Left ventricle myocardium inferior (tissue), 1 donor: ENCODE data around the gene OR2B3. TPM values are rescaled to one million over a fixed set of nuclear protein-coding genes. Genes with fewer than 3 reads are reported as not detected.

Source experiments
- DNase-seq: peaks from one replicate; pipeline ENCODE4 v3.0.0-alpha.2; 2020
- H3K27ac ChIP-seq: fragments of 200-600 bp; replicated peaks from 2 replicates; pipeline ENCODE4 v1.8.0; 2021
- H3K27me3 ChIP-seq: fragments of 200-600 bp; 2 replicates; pipeline ENCODE4 v1.8.0; 2021; ENCODE audit warnings: low read depth
- H3K36me3 ChIP-seq: fragments of 200-600 bp; 2 replicates; pipeline ENCODE4 v1.8.0; 2021
- H3K4me1 ChIP-seq: fragments of 200-600 bp; 2 replicates; pipeline ENCODE4 v1.8.0; 2021
- H3K4me3 ChIP-seq: fragments of 200-600 bp; 2 replicates; pipeline ENCODE4 v1.8.0; 2021; ENCODE audit warnings: mild to moderate bottlenecking, moderate library complexity
- H3K9me3 ChIP-seq: fragments of 200-600 bp; replicated peaks from 2 replicates; pipeline ENCODE4 v1.8.0; 2021
- CTCF ChIP-seq: fragments of 200-600 bp; IDR thresholded peaks from 2 replicates; pipeline ENCODE4 v1.8.0; 2021; ENCODE audit warnings: antibody characterized with exemption, mild to moderate bottlenecking, borderline replicate concordance
- intact Hi-C: fragments of 100-400 bp; cut with micrococcal nuclease; formaldehyde crosslinking; loops from one replicate; pipeline ENCODE4 v1.11.0; 2022
- total RNA-seq: library from RNA; stranded (reverse); fragmentation: NEBNext Ultra II Directional; extraction: Animal tissue kit (Norgen Biotek cat#: 25700); gene quantifications from one replicate; pipeline ENCODE4 v1.2.1, GENCODE V29; 2021
- donor health status: DM: no; HTN: yes; CAD: no; lungs with severe emphysema.

OR2B3 gene
- total RNA-seq, 1 donor from 2014 or later = not detected

- intact Hi-C loops = no loop called here
- no peaks in the 10 kb centered on the region for H3K9me3 ChIP-seq
- no peaks in the 10 kb centered on the region for H3K4me1 ChIP-seq
- H3K4me3 ChIP-seq = no peak within 1 kb of the TSS
- H3K27me3 ChIP-seq = no peaks in the 10 kb centered on the region
- no peak within 1 kb of the TSS for H3K27ac ChIP-seq
- DNase-seq = no peak
- TF ChIP-seq CTCF = no peak
- no peaks in the 10 kb centered on the region for H3K36me3 ChIP-seq
These were observed 20.6 kb upstream of the OR2B3 start, which contains the start of gene OR2J3 for GRCh38 chr6:29107758-29108157. TSS of gene OR2J3 (plus strand) at chr6:29108058. CDS start at chr6:29111891, 3,833 bp downstream.

- Histone ChIP-seq H3K27me3 (no peaks in the 10 kb centered on the region), H3K27ac (no peak within 1 kb of the TSS), H3K4me1 (no peaks in the 10 kb centered on the region), H3K36me3 (no peaks in the 10 kb centered on the region), H3K9me3 (no peaks in the 10 kb centered on the region), H3K4me3 (no peak within 1 kb of the TSS)
- no peak for TF ChIP-seq CTCF
- DNase-seq = no peak
- intact Hi-C loops = no loop called here
These were observed 12.1 kb upstream of the OR2B3 start, which contains the start of gene OR2J1 for GRCh38 chr6:29099190-29099589. TSS of gene OR2J1 (plus strand) at chr6:29099490. CDS start at chr6:29100943, 1,453 bp downstream.

GRCh38 chr6:29097803-29098202 lies 10.7 kb upstream of the OR2B3 start:
- intact Hi-C loops = no loop called here
- Histone ChIP-seq H3K9me3 (no peaks in the 10 kb centered on the region), H3K36me3 (no peaks in the 10 kb centered on the region), H3K27ac (no peak overlapping the region), H3K4me1 (no peaks in the 10 kb centered on the region), H3K27me3 (no peaks in the 10 kb centered on the region), H3K4me3 (no peak overlapping the region)
- no peak for TF ChIP-seq CTCF
- DNase-seq = no peak

- intact Hi-C loops = no loop called here
- Histone ChIP-seq H3K4me1 (no peaks in the 10 kb centered on the region), H3K4me3 (no peak overlapping the region), H3K27me3 (no peaks in the 10 kb centered on the region), H3K9me3 (no peaks in the 10 kb centered on the region), H3K36me3 (no peaks in the 10 kb centered on the region), H3K27ac (no peak overlapping the region)
- no peak for DNase-seq
- TF ChIP-seq CTCF = no peak
These were observed 5.8 kb upstream of the OR2B3 start for GRCh38 chr6:29092957-29093356.

GRCh38 chr6:29082457-29082856 lies 4.7 kb downstream of the OR2B3 start:
- no peak overlapping the region for H3K27ac ChIP-seq
- H3K4me3 ChIP-seq = no peak overlapping the region
- H3K36me3 ChIP-seq = no peaks in the 10 kb centered on the region
- intact Hi-C loops = no loop called here
- H3K9me3 ChIP-seq = no peaks in the 10 kb centered on the region
- peaks cover 8% of the 10 kb centered on the region for H3K27me3 ChIP-seq
- H3K4me1 ChIP-seq = no peaks in the 10 kb centered on the region
- DNase-seq = no peak
- no peak for TF ChIP-seq CTCF

GRCh38 chr6:29081312-29081711 lies 5.8 kb downstream of the OR2B3 start:
- H3K27ac ChIP-seq = no peak overlapping the region
- peaks cover 8% of the 10 kb centered on the region for H3K27me3 ChIP-seq
- H3K36me3 ChIP-seq = no peaks in the 10 kb centered on the region
- TF ChIP-seq CTCF = no peak
- no peaks in the 10 kb centered on the region for H3K4me1 ChIP-seq
- no peaks in the 10 kb centered on the region for H3K9me3 ChIP-seq
- no peak overlapping the region for H3K4me3 ChIP-seq
- no peak for DNase-seq
- intact Hi-C loops = no loop called here
